Activated CD8-positive, alpha-beta memory T cell treated with anti-CD3 and anti-CD28 coated beads for 36 hours (primary cell): ENCODE results near the gene SLX4IP. TPM values are rescaled to one million over a fixed set of nuclear protein-coding genes. Genes with fewer than 3 reads are reported as not detected.

Experiments used
- CTCF ChIA-PET: fragments of 350-600 bp; sonication (Branson Sonifier 250); formaldehyde crosslinking; loops from one replicate; lab custom pipeline; 2021; ENCODE audit warnings: antibody characterized with exemption; lab: Charles Lee
- POLR2A ChIA-PET: fragments of 350-600 bp; sonication (Branson Sonifier 250); formaldehyde crosslinking; loops from one replicate; lab custom pipeline; 2021; ENCODE audit warnings: antibody characterized with exemption; lab: Charles Lee
- total RNA-seq, 2 experiments: library from RNA; stranded (reverse); gene quantifications; one replicate each; pipeline ENCODE4 v1.2.3, GENCODE V29; 2021

The SLX4IP gene
- total RNA-seq, 2 experiments from 2014 or later: 6.1 to 7.0 TPM

GRCh38 chr20:10673842-10674683 lies 239.0 kb downstream of the SLX4IP start, which contains the start of gene JAG1:
Gene JAG1 (minus strand): TSS chr20:10673999. CDS start chr20:10673530, 469 bp downstream.
- ChIA-PET POLR2A (no interaction called here), CTCF (no interaction called here)

DNA sequence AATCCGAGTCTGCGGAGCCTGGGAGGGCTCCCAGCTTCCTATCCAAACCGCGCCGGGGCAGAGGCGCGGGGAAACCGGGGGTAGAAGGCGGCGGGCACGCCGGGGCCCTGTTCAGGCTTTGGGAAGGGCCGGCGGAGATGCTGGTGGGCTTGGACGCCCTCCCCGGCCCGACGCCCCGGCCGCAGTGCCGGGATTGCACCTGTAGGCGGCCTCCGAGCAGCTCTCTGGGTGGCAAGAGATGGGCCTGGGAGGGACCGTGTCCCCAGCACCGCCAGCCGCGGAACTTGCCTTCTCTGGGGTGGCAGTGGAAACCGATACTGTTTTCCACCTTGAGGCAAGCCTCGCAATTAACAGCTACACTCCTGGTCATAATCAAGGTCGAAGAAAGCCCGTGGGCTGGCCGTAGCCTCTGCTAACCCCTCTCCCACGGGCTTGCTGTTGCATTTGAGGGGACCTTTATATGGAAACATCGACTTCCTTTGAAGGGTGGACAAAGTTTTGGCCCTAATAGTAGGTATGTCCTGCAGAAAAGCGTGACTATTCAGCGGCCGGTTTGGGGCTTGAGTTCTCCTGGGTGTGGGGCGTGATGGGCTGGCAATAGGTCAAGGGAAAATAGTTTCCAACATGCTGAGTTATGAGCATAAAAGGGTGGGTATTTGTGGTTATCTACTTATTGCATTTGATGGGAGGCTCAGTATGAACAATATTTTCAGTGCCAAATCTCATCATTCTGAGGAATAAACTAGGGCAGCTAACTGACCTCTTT lies 239.8 kb downstream of the SLX4IP start:
- POLR2A ChIA-PET: no interaction called here
- CTCF ChIA-PET: interaction anchor here (0.7 kb wide), 1 partner anchor 139 kb away, joined by 3 read pairs; no protein-coding TSS in a partner anchor

DNA sequence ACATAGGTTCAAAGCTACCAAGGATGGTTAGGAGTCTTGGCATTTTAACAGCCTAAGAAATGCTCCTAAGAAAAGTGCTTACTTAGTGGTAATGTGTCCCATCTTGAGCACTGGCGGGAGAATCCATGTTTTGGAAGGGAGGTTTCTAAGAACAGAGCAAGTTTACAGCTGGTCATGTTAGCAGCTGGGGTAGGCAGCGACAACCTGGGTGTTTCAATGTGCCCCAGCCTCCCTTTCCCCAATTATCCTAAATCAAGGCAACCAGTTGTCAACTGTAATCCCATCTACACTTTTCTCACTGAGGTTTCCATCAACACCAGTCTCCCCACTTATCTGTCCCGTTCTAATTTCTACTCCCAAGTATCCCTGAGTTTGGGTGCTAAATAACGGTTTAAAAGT lies 240.3 kb downstream of the SLX4IP start:
- CTCF ChIA-PET: no interaction called here
- POLR2A ChIA-PET: no interaction called here

DNA sequence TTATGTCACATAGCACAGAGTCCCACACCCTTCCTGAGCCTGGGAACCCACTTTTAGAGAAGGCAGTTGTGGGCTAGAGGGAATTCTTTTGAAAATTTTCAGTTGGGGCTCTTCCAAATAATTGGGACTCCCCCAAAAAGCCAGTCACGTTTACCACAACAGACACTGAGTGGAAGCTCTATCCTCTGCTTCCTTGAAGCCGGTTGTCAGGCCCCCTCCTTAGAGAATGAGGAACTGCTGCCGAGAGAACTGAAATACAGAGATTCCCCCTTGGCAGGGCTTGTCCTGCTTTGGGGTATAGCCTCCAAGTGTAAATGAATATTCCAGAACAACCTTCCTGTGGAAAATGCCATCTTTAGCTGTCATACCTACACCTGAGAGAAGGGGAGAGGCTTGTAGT lies 241.4 kb downstream of the SLX4IP start:
- ChIA-PET POLR2A (interaction anchor here (0.9 kb wide), 1 partner anchor 242 kb away, joined by 3 read pairs; the partner anchor contains the start of gene MKKS), CTCF (no interaction called here)

Other genes with a start within 250 kb of the SLX4IP start
- gene SNAP25, start 216.5 kb upstream of the SLX4IP start, total RNA-seq: under 1 TPM; 0.15 to 0.17 TPM
- 1 to 10 TPM; 6.5 to 6.6 TPM for gene MKKS, start 1.1 kb upstream of the SLX4IP start, total RNA-seq
- under 1 TPM; 0.13 to 0.15 TPM for gene JAG1, start 238.7 kb downstream of the SLX4IP start, total RNA-seq